Ammon's horn (tissue), 1 donor: ENCODE data around the gene ARHGAP8.

Source experiments
- DNase-seq: peaks from one replicate; pipeline ENCODE4 v3.0.0-alpha.2; 2016; ENCODE audit warnings: low spot score

Gene ARHGAP8

GRCh38 chr22:44802956-44803355 lies 50.6 kb downstream of the ARHGAP8 start:
- no peak for DNase-seq

- no peak for DNase-seq
Measured at GRCh38 chr22:44804327-44804726, 52.0 kb downstream of the ARHGAP8 start.

DNA sequence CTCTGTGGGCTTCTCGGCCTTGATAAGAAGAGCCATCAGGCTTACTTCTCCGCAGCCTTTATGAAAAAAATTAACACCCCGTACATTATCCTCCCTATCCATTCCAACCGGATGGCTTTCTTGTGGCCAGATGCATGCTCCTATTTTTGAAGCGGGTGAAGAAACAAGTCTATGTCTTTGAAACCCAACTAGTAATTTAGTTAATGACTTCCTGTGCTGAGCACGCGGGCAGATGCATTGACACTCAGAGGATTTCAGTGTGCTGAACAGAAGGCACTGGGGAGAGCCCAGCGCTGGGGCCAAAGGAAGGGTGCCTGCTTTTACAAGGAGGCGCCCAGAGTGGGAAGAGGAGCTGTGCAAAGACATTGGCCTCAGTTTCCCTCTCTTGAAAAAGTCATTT lies 53.3 kb downstream of the ARHGAP8 start:
- no peak for DNase-seq

- no peak for DNase-seq
Measured at GRCh38 chr22:44807232-44807631, 54.9 kb downstream of the ARHGAP8 start.

- no peak for DNase-seq
Measured at GRCh38 chr22:44807915-44808690, 55.7 kb downstream of the ARHGAP8 start.

GRCh38 chr22:44809456-44809855 lies 57.1 kb downstream of the ARHGAP8 start:
- DNase-seq: no peak

DNA sequence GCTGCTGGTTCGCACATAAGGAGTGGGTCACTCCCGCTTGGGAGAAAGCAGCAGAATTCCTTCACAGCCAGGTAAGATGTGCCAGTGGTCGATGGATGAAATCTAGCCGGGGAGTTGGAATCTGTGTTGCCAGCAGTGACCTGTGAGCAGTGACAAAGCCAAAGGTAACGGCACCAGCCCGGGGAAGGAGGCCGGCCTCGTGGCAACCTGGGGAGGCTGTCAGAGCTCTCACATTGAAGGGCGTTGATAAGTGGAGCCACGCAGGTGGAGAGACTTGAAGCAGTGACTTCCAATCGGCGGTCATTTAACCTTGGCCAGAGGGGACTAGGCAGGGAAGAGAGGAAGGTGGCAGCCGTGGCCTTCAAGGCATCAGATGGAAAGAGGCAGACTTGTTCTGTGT lies 58.8 kb downstream of the ARHGAP8 start:
- no peak for DNase-seq

- DNase-seq: no peak
Measured at GRCh38 chr22:44813416-44813815, 61.0 kb downstream of the ARHGAP8 start.

DNA sequence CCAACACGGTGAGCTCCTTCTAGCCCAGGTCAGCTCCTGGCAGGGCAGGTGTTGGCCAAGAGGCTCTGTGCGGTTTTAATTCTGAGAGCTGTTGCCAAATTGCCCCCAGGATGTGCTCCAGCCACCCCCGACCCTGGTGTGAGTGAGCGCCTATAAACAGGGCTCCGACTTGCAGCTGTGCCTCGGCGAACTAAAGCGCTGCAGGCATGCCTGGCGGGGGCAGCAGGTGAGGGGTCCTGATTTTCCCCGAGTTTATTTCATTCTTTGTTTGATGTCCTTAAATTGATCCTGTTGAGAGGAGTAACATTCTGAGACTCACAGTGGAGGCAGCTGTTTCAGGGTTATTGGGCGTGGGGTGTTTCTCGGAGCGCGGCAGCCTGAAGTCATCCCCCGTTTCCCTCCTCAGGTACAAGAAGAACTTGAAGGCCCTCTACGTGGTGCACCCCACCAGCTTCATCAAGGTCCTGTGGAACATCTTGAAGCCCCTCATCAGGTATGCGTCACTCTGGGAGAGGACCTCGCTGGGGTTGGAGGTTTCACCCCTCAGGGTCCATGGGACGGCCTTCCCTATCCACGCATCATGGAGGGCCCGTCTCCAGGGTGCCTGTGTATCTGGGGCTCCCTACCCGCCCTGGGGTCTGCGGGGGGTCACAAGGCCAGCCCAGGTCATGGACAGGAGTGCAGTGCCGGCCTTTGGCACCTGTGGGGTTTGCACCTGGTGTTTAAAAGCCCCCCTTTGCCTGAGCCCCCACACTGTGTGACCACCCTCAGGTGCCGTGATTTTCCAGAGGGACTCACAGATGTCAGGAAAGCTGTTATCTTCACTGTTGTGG lies 62.1 kb downstream of the ARHGAP8 start:
- DNase-seq: no peak

DNA sequence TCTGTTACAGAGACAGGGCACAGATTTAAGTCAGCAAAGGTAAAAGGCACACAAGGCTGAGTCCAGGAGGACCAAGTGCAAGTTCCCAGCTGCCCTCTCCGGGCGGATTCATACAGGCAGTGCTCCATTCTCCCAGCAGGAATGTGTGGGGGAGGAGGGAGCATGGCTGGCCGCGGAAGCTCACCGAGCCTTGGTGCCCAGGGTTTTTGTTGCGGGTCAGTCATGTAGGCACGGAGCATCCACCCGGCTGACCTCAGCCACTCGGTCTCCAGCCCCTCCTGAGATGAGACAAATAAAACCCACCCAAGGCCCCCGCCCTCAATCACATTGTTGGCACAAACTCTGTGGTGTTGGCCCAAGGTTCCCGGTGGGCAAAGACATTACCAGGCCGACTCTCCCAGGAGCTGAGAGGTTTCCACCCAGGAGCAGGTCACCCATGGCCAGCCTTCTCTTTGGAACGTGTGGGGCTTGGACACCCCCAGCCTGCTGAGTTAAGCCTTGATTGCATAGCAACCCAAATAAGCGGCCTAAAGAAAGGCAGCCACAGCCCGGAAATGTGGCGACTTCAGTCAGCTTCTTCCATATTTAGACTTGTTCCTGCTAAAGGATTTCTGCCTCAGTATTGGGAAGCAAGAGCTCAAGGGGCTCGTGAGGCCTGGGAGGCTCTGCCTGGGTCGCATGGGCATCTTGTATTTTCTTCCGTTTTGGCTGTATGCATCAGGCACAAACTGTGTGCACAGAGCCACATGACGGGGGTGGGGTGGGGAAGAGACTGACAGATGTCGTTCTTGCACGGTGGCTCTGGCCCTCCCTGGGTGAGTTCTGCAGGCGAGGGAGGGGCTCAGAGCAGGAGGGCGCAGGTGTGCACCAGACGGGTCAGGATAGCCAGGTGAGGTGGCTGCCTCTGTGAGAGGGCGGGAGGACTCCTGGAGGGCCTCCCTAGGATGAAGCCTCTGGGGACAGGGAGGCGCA lies 63.0 kb downstream of the ARHGAP8 start:
- DNase-seq: no peak

DNA sequence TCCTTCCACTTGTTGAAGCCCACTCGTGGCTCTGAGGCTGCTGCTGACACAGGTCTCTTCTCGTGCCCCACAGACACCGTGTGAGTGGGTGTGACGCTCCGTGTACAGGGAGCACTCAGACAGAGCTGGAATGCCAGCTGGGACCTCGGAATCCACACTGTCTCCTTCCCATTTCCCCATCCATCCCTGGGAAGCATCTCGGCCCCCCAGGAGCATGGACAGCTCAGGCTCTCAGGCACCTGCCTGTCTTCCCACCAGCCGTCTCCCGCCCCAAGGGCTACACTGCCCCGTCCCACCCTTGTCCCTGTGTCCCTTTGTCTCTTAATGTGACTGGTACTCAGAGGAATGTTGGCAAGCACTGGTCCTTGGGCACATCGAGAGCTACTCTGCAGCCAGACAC lies 63.8 kb downstream of the ARHGAP8 start:
- DNase-seq: no peak

DNA sequence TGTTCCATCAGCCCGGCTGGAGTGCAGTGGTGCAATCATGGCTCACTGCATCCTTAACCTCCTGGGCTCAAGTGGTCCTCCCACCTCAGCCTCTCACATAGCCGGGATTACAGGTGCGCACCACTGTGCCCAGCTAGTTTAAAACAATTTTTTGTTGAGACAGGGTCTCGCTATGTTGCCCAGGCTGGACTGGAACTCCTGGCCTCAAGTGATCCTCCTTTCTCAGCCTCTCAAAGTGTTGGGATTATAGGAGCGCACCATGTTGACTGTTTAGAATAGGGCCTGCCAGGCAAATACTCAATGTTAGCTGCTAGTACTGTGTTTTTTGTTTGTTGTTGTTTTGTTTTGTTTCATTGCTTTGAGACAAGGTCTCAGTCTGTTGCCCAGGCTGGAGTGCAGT lies 66.4 kb downstream of the ARHGAP8 start:
- DNase-seq: no peak

- DNase-seq: no peak
Measured at GRCh38 chr22:44819966-44820631, 67.7 kb downstream of the ARHGAP8 start.

DNA sequence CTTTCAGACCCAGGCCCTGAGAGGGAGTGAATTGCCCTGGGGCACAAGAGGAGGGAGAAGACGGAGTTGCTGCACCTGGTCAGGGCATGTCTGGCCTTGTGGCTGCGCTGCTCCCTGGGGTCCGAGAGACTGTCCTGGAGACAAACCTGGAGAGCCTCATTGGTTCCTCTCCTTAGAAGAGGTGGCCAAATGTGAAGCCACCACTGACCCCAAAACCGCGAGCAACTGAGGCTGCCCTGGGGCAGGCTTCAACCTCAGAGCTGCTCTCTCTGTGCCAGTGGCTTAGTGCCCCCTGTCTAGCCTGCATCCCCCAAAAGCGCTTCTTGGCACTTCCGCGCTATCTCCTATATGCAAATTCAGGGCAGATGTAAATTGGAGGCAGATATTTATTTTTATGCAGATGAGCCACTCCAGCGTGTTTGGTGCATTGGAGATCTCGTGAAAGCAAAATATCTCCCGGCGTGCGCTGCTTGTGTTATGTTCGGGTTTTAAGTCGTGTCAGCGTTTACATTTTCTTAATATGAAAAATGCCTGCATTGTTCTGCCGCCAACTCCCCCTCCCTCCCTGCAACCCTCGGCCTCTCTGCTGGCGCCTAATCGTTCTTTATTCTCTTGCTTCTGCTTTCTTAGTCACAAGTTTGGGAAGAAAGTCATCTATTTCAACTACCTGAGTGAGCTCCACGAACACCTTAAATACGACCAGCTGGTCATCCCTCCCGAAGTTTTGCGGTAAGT lies 69.5 kb downstream of the ARHGAP8 start:
- DNase-seq: no peak

DNA sequence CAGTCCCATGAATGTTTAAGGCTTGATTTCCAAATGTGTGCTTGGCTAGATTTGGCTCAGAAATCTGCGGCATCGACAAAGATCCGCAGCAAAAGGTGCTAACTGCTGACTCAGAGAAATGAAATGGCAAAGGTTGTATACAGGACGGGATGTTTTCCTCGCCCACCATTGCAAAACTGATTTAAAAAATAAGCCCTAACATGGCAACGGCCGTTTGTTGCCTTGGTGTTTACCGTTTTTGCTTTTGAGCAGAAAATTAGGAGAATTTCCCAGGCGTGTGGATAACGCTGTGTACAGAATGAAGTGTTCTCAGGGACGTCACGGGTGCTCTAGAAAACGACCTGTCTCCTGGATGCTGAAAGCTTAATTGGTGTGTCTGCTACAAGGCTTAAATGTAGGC lies 70.2 kb downstream of the ARHGAP8 start:
- DNase-seq: no peak

DNA sequence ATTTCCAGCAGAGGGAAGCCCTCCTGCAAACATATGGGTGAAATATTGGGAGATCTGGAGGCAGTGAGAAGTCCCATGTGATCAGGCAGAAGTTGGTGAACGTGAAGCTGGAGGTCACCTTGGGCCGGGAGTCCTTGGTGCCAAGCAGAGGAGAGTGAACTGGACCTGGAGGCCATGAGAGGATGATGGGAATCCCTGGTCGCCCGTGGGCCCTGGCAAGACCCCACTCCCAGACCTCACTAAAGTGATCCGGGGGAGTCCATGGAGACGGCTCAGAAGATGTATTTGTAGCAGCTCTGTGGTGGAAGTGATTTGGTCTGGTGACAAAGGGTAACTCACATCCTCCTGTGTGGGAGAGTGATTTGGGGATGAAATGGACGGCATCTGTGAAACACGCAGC lies 71.0 kb downstream of the ARHGAP8 start:
- no peak for DNase-seq

DNA sequence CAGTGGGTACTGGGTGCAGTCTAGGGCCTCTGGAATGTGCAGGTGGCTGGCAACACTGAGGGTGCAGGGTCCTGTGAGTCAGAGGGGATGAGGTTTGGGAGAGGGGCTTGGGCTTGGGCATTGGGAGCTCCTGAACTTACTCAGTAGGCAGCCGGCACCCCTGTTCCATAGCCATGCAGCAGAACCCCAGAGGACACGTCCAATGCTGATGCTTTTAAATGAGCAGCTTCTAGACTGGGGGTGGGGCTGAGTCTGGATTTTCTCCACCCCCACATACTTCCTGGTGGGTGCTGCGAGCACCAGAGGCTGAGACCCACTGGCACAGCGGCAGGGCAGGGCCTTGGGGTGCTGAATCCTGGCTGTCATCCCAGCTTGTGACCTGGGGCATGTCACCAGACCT lies 71.4 kb downstream of the ARHGAP8 start:
- DNase-seq: no peak

DNA sequence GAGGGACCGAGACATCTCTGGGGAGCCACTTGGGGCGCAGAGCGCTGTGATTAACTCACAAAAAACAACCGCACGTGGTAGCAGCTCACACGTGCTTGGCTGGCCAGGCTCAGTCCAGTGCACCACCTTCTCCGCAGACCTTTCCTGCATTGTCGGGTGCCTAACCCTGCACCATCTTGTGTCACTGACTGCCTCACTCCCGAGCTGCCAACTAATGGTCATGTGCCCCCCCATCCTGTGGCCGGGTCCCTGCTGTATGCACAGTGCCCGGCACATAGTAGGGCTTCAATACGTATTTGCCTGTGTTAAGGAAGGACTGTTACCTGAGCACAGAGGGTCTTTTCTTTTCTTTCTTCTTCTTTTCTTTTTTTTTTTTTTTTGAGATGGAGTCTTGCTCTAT lies 71.9 kb downstream of the ARHGAP8 start:
- DNase-seq: no peak

- no peak for DNase-seq
Measured at GRCh38 chr22:44825310-44826150, 73.2 kb downstream of the ARHGAP8 start.

GRCh38 chr22:44827666-44828190 lies 75.4 kb downstream of the ARHGAP8 start:
- DNase-seq: no peak
